Glutamatergic neuron (in vitro differentiated cells): ENCODE measurements around the gene GUCY1A1. TPM values are rescaled to one million over a fixed set of nuclear protein-coding genes. Genes with fewer than 3 reads are reported as not detected.

ENCODE experiments used
- DNase-seq: peaks from one replicate; pipeline ENCODE4 v3.0.0; 2022
- H3K27ac Mint-ChIP-seq: one replicate; pipeline ENCODE4 v1.8.0; 2020; ENCODE audit warnings: mild to moderate bottlenecking, mixed read lengths, inconsistent platforms; ENCODE audit not compliant: unreplicated experiment
- H3K27me3 Mint-ChIP-seq: one replicate; pipeline ENCODE4 v1.8.0; 2020; ENCODE audit warnings: mild to moderate bottlenecking, moderate library complexity, mixed read lengths, inconsistent platforms; ENCODE audit not compliant: unreplicated experiment
- H3K36me3 Mint-ChIP-seq: one replicate; pipeline ENCODE4 v1.8.0; 2020; ENCODE audit warnings: mild to moderate bottlenecking, mixed read lengths, inconsistent platforms; ENCODE audit not compliant: unreplicated experiment
- H3K4me1 Mint-ChIP-seq: one replicate; pipeline ENCODE4 v1.8.0; 2020; ENCODE audit warnings: mild to moderate bottlenecking, low read depth, mixed read lengths, inconsistent platforms; ENCODE audit not compliant: unreplicated experiment
- H3K4me3 Mint-ChIP-seq: one replicate; pipeline ENCODE4 v1.8.0; 2020; ENCODE audit warnings: mild to moderate bottlenecking, mixed read lengths, inconsistent platforms; ENCODE audit not compliant: unreplicated experiment
- H3K9me3 Mint-ChIP-seq: one replicate; pipeline ENCODE4 v1.8.0; 2020; ENCODE audit warnings: mild to moderate bottlenecking, moderate library complexity, mixed read lengths, inconsistent platforms; ENCODE audit not compliant: unreplicated experiment
- CTCF ChIP-seq: fragments of 200-600 bp; sonication (generic); IDR thresholded peaks from one replicate; pipeline ENCODE4 v1.5.0; 2021; ENCODE audit not compliant: partially characterized antibody, unreplicated experiment
- total RNA-seq: library from RNA; stranded (reverse); fragmentation: NEBNext Ultra II Directional; extraction: Animal tissue kit (Norgen Biotek cat#: 25700); gene quantifications from one replicate; pipeline ENCODE4 v1.2.1, GENCODE V29; 2021; ENCODE audit not compliant: unreplicated experiment

The GUCY1A1 gene
- total RNA-seq, 1 donor from 2014 or later: not detected

- Mint-ChIP-seq H3K27ac (no peak overlapping the region), H3K4me1 (no peaks in the 10 kb centered on the region)
Measured at GRCh38 chr4:155768370-155768769, 101.7 kb downstream of the GUCY1A1 start.

GRCh38 chr4:155769090-155769489 is 102.4 kb downstream of the GUCY1A1 start:
- no peaks in the 10 kb centered on the region for H3K4me1 Mint-ChIP-seq

More at GRCh38 chr4:155768370-155768769, 101.7 kb downstream of the GUCY1A1 start:
- DNase-seq: no peak
- Mint-ChIP-seq H3K4me3 (no peak overlapping the region), H3K36me3 (no peaks in the 10 kb centered on the region), H3K9me3 (no peaks in the 10 kb centered on the region), H3K27me3 (no peaks in the 10 kb centered on the region)
- no peak for TF ChIP-seq CTCF

GRCh38 chr4:155772459-155773195 is 106.0 kb downstream of the GUCY1A1 start:
- Mint-ChIP-seq H3K9me3 (no peaks in the 10 kb centered on the region), H3K4me3 (no peak overlapping the region), H3K4me1 (no peaks in the 10 kb centered on the region), H3K36me3 (no peaks in the 10 kb centered on the region), H3K27ac (no peak overlapping the region), H3K27me3 (peaks cover 2% of the 10 kb centered on the region)
- no peak for TF ChIP-seq CTCF
- DNase-seq: no peak

More at GRCh38 chr4:155769090-155769489, 102.4 kb downstream of the GUCY1A1 start:
- H3K27ac Mint-ChIP-seq: no peak overlapping the region
- H3K4me3 Mint-ChIP-seq: no peak overlapping the region
- DNase-seq: no peak
- H3K9me3 Mint-ChIP-seq: no peaks in the 10 kb centered on the region
- no peak for TF ChIP-seq CTCF
- no peaks in the 10 kb centered on the region for H3K36me3 Mint-ChIP-seq
- no peaks in the 10 kb centered on the region for H3K27me3 Mint-ChIP-seq

- no peak for TF ChIP-seq CTCF
- Mint-ChIP-seq H3K27ac (no peak overlapping the region), H3K4me1 (no peaks in the 10 kb centered on the region), H3K27me3 (peaks cover 2% of the 10 kb centered on the region), H3K4me3 (no peak overlapping the region), H3K36me3 (no peaks in the 10 kb centered on the region), H3K9me3 (no peaks in the 10 kb centered on the region)
- no peak for DNase-seq
Measured at GRCh38 chr4:155773196-155773800, 106.7 kb downstream of the GUCY1A1 start.

GRCh38 chr4:155774033-155774432 is 107.4 kb downstream of the GUCY1A1 start:
- no peak overlapping the region for H3K27ac Mint-ChIP-seq
- no peaks in the 10 kb centered on the region for H3K4me1 Mint-ChIP-seq
- no peak for DNase-seq
- no peak overlapping the region for H3K4me3 Mint-ChIP-seq
- H3K9me3 Mint-ChIP-seq: no peaks in the 10 kb centered on the region
- TF ChIP-seq CTCF: no peak
- peaks cover 2% of the 10 kb centered on the region for H3K27me3 Mint-ChIP-seq
- H3K36me3 Mint-ChIP-seq: no peaks in the 10 kb centered on the region
